Measurements from ENCODE around the gene REX1BD. TPM values are rescaled to one million over a fixed set of nuclear protein-coding genes. Genes with fewer than 3 reads are reported as not detected.

REX1BD gene
- total and polyA plus RNA-seq, 2 of the 13 experiments (the other 11 are each of a cell fraction or from before 2014, with no cell fraction given): 7.5 to 25.4 TPM

GRCh38 chr19:18617562-18617961 lies 29.0 kb downstream of the REX1BD start:
- H3K4me3 ChIP-seq (replicated peaks in 1 of 3; ENCODE audit: insufficient read depth in 1 of 3, low read depth in 2 of 3, low read length in 3 of 3): no peak overlapping the region
- no peak overlapping the region for H2AFZ ChIP-seq (ENCODE audit: low read length)
- H3K36me3 ChIP-seq (replicated peaks in 1 of 2; ENCODE audit: control insufficient read depth in 1 of 2, insufficient read depth in 2 of 2, low read length in 2 of 2): no peaks in the 10 kb centered on the region
- FAIRE-seq (no peak), ATAC-seq (no peak), DNase-seq (ENCODE audit: low spot score) (no peak)
- peaks cover 0 to under 1% of the 10 kb centered on the region in 2 experiments; a peak in 1 of 5 replicates for H3K27me3 ChIP-seq (ENCODE audit: control insufficient read depth in 1 of 2, insufficient read depth in 2 of 2, low read length in 2 of 2)
- no peaks in the 10 kb centered on the region for H3K9me3 ChIP-seq (ENCODE audit: low read length)
- no peak overlapping the region for H3K9ac ChIP-seq (ENCODE audit: insufficient read depth, low read depth, low read length)
- ChIA-PET POLR2A (no interaction called here), CTCF (ENCODE audit: low intra/inter-chr PET ratio, low total read pairs) (no interaction called here)
- H3K79me2 ChIP-seq (ENCODE audit: insufficient read depth, low read length): no peaks in the 10 kb centered on the region
- in situ Hi-C loops (cut with HindIII; ENCODE audit: extremely low pct_ligation_motif_present, low pct_unique_long_range_greater_than_20kb): no loop called here
- H3K4me2 ChIP-seq (ENCODE audit: low read depth, low read length): no peak overlapping the region
- H3K4me1 ChIP-seq (ENCODE audit: insufficient read depth, low read length): peaks cover 10% of the 10 kb centered on the region; the same call in 1 of the 2 replicates
- H3K27ac ChIP-seq (ENCODE audit: extremely low read length, insufficient read depth, low read length): no peak overlapping the region
- intact Hi-C loops (cut with micrococcal nuclease; ENCODE audit: unreplicated experiment): no loop called here
- no TSS peak for BruUV-seq (replicated peaks)
- H4K20me1 ChIP-seq (ENCODE audit: insufficient read depth, low read length): no peaks in the 10 kb centered on the region
- TF ChIP-seq ZNF597 (CRISPR knock-in tag; IDR thresholded peaks at IDR 0.05): no peak
- TF ChIP-seq, protein P1, sequence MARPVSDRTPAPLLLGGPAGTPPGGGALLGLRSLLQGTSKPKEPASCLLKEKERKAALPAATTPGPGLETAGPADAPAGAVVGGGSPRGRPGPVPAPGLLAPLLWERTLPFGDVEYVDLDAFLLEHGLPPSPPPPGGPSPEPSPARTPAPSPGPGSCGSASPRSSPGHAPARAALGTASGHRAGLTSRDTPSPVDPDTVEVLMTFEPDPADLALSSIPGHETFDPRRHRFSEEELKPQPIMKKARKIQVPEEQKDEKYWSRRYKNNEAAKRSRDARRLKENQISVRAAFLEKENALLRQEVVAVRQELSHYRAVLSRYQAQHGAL (CRISPR knock-in tag; IDR thresholded peaks at IDR 0.05; ENCODE audit: not compliant biosample characterization): no peak
- TF ChIP-seq THAP11 (CRISPR knock-in tag; IDR thresholded peaks at IDR 0.05): no peak
- TF ChIP-seq ZNF691 (CRISPR knock-in tag; IDR thresholded peaks at IDR 0.05; ENCODE audit: borderline replicate concordance, low read depth): no peak
- no peak for TF ChIP-seq ZNF713 (CRISPR knock-in tag; IDR thresholded peaks at IDR 0.05)
- TF ChIP-seq ZNF407 (CRISPR knock-in tag; IDR thresholded peaks at IDR 0.05; ENCODE audit: not compliant biosample characterization): no peak
- TF ChIP-seq PHF20 (CRISPR knock-in tag; IDR thresholded peaks at IDR 0.05): no peak
- TF ChIP-seq RBM22 (optimal IDR thresholded peaks at IDR 0.05; ENCODE audit: low read length): no peak
- no peak for TF ChIP-seq TRIM24 (CRISPR knock-in tag; IDR thresholded peaks at IDR 0.05)
- TF ChIP-seq ZFYVE20 (CRISPR knock-in tag; IDR thresholded peaks at IDR 0.05; ENCODE audit: borderline replicate concordance, low read depth): no peak
- TF ChIP-seq PAWR (CRISPR knock-in tag; IDR thresholded peaks at IDR 0.05; ENCODE audit: borderline replicate concordance): no peak
- no peak for TF ChIP-seq CHD2 (IDR thresholded peaks at IDR 0.05; ENCODE audit: low read depth, low read length)
- no peak for TF ChIP-seq ZNF235 (CRISPR knock-in tag; IDR thresholded peaks at IDR 0.05; ENCODE audit: borderline replicate concordance)
